ENCODE measurements around the gene HOXB5.

The HOXB5 gene

GRCh38 chr17:48583708-48584222 lies 9.8 kb downstream of the HOXB5 start:
- H3K27ac Mint-ChIP-seq, result no peak overlapping the region
- H3K4me1 Mint-ChIP-seq (ENCODE audit: low read depth), result peaks cover 43% of the 10 kb centered on the region
- peaks cover 83% of the 10 kb centered on the region for H3K27me3 Mint-ChIP-seq
- no peaks in the 10 kb centered on the region for H3K36me3 Mint-ChIP-seq (ENCODE audit: low read depth)
- peak overlapping the region; percentile 21 for H3K4me3 Mint-ChIP-seq
- no peaks in the 10 kb centered on the region for H3K9me3 Mint-ChIP-seq

GRCh38 chr17:48582750-48583069 lies 10.9 kb downstream of the HOXB5 start:
- Mint-ChIP-seq H3K9me3 (no peaks in the 10 kb centered on the region), H3K27me3 (peaks cover 75% of the 10 kb centered on the region), H3K27ac (no peak overlapping the region), H3K4me1 (ENCODE audit: low read depth) (peaks cover 45% of the 10 kb centered on the region), H3K4me3 (peak overlapping the region; percentile 61), H3K36me3 (ENCODE audit: low read depth) (no peaks in the 10 kb centered on the region)

- peak overlapping the region; percentile 88 for H3K4me3 Mint-ChIP-seq
- no peaks in the 10 kb centered on the region for H3K36me3 Mint-ChIP-seq (ENCODE audit: low read depth)
- H3K27me3 Mint-ChIP-seq, result peaks cover 59% of the 10 kb centered on the region
- peaks cover 42% of the 10 kb centered on the region for H3K4me1 Mint-ChIP-seq (ENCODE audit: low read depth)
- H3K9me3 Mint-ChIP-seq, result no peaks in the 10 kb centered on the region
- H3K27ac Mint-ChIP-seq, result no peak overlapping the region
Measured at GRCh38 chr17:48579760-48580554, 13.6 kb downstream of the HOXB5 start.

GRCh38 chr17:48579471-48579759 lies 14.2 kb downstream of the HOXB5 start:
- no peak overlapping the region for H3K27ac Mint-ChIP-seq
- no peaks in the 10 kb centered on the region for H3K9me3 Mint-ChIP-seq
- H3K4me1 Mint-ChIP-seq (ENCODE audit: low read depth), result peaks cover 42% of the 10 kb centered on the region
- H3K36me3 Mint-ChIP-seq (ENCODE audit: low read depth), result no peaks in the 10 kb centered on the region
- H3K27me3 Mint-ChIP-seq, result peaks cover 61% of the 10 kb centered on the region
- peak overlapping the region; percentile 88 for H3K4me3 Mint-ChIP-seq

GRCh38 chr17:48578616-48579470 lies 14.7 kb downstream of the HOXB5 start:
- no peaks in the 10 kb centered on the region for H3K36me3 Mint-ChIP-seq (ENCODE audit: low read depth)
- peak overlapping the region; percentile 88 for H3K4me3 Mint-ChIP-seq
- H3K9me3 Mint-ChIP-seq, result no peaks in the 10 kb centered on the region
- H3K27ac Mint-ChIP-seq, result no peak overlapping the region
- H3K4me1 Mint-ChIP-seq (ENCODE audit: low read depth), result peaks cover 42% of the 10 kb centered on the region
- peaks cover 59% of the 10 kb centered on the region for H3K27me3 Mint-ChIP-seq

GRCh38 chr17:48577946-48578615 lies 15.5 kb downstream of the HOXB5 start, which contains the start of gene HOXB4:
Gene HOXB4 (minus strand): TSS chr17:48578350. CDS start chr17:48578319, 31 bp downstream.
- no peaks in the 10 kb centered on the region for H3K9me3 Mint-ChIP-seq
- peak within 1 kb of the TSS; percentile 77 for H3K27ac Mint-ChIP-seq
- H3K36me3 Mint-ChIP-seq (ENCODE audit: low read depth), result no peaks in the 10 kb centered on the region
- peaks cover 52% of the 10 kb centered on the region for H3K27me3 Mint-ChIP-seq
- H3K4me3 Mint-ChIP-seq, result peak within 1 kb of the TSS; percentile 88
- H3K4me1 Mint-ChIP-seq (ENCODE audit: low read depth), result peaks cover 42% of the 10 kb centered on the region

- H3K27ac Mint-ChIP-seq, result peak overlapping the region; percentile 36
- peaks cover 45% of the 10 kb centered on the region for H3K27me3 Mint-ChIP-seq
- H3K4me3 Mint-ChIP-seq, result peak overlapping the region; percentile 77
- no peaks in the 10 kb centered on the region for H3K36me3 Mint-ChIP-seq (ENCODE audit: low read depth)
- no peaks in the 10 kb centered on the region for H3K9me3 Mint-ChIP-seq
- peaks cover 36% of the 10 kb centered on the region for H3K4me1 Mint-ChIP-seq (ENCODE audit: low read depth)
Measured at GRCh38 chr17:48577330-48577945, 16.1 kb downstream of the HOXB5 start.

GRCh38 chr17:48576479-48577309 lies 16.9 kb downstream of the HOXB5 start:
- Mint-ChIP-seq H3K27ac (no peak overlapping the region), H3K9me3 (no peaks in the 10 kb centered on the region), H3K27me3 (peaks cover 45% of the 10 kb centered on the region), H3K36me3 (ENCODE audit: low read depth) (no peaks in the 10 kb centered on the region), H3K4me3 (peak overlapping the region; percentile 77), H3K4me1 (ENCODE audit: low read depth) (peaks cover 34% of the 10 kb centered on the region)

GRCh38 chr17:48575673-48576478 lies 17.7 kb downstream of the HOXB5 start:
- Mint-ChIP-seq H3K4me1 (ENCODE audit: low read depth) (peaks cover 29% of the 10 kb centered on the region), H3K9me3 (no peaks in the 10 kb centered on the region), H3K36me3 (ENCODE audit: low read depth) (no peaks in the 10 kb centered on the region), H3K27me3 (peaks cover 39% of the 10 kb centered on the region), H3K27ac (no peak overlapping the region), H3K4me3 (no peak overlapping the region)

- Mint-ChIP-seq H3K27ac (no peak overlapping the region), H3K4me1 (ENCODE audit: low read depth) (peaks cover 29% of the 10 kb centered on the region), H3K4me3 (no peak overlapping the region), H3K9me3 (no peaks in the 10 kb centered on the region), H3K36me3 (ENCODE audit: low read depth) (no peaks in the 10 kb centered on the region), H3K27me3 (peaks cover 32% of the 10 kb centered on the region)
Measured at GRCh38 chr17:48575066-48575582, 18.5 kb downstream of the HOXB5 start.

- no peak overlapping the region for H3K4me3 Mint-ChIP-seq
- no peaks in the 10 kb centered on the region for H3K9me3 Mint-ChIP-seq
Measured at GRCh38 chr17:48574505-48575065, 19.0 kb downstream of the HOXB5 start.

GRCh38 chr17:48571826-48572417 lies 21.7 kb downstream of the HOXB5 start:
- peaks cover 10% of the 10 kb centered on the region for H3K4me1 Mint-ChIP-seq (ENCODE audit: low read depth)
- no peak overlapping the region for H3K4me3 Mint-ChIP-seq
- H3K36me3 Mint-ChIP-seq (ENCODE audit: low read depth), result no peaks in the 10 kb centered on the region
- H3K27me3 Mint-ChIP-seq, result peaks cover 26% of the 10 kb centered on the region
- H3K9me3 Mint-ChIP-seq, result no peaks in the 10 kb centered on the region
- H3K27ac Mint-ChIP-seq, result no peak overlapping the region

More at GRCh38 chr17:48574505-48575065, 19.0 kb downstream of the HOXB5 start:
- H3K36me3 Mint-ChIP-seq (ENCODE audit: low read depth), result no peaks in the 10 kb centered on the region
- H3K27ac Mint-ChIP-seq, result no peak overlapping the region
- peaks cover 24% of the 10 kb centered on the region for H3K4me1 Mint-ChIP-seq (ENCODE audit: low read depth)
- peaks cover 32% of the 10 kb centered on the region for H3K27me3 Mint-ChIP-seq

All from stimulated activated naive CD8-positive, alpha-beta T cell treated with anti-CD3 and anti-CD28 coated beads, Interleukin-15, Interleukin-2, amounts not matched to agents 100 ng/mL and 50 ng/mL, for 24 hours (primary cell).